K562 (cell line): Measurements from ENCODE around the gene NEU3. TPM values are rescaled to one million over a fixed set of nuclear protein-coding genes. Genes with fewer than 3 reads are reported as not detected.
A peak's percentile ranks its signal among the peaks of the same experiment; 100 is the strongest.

Experiments used
- ATAC-seq: fragments of 200-7000 bp; cut with Tn5 transposase; 3 replicates; pipeline ENCODE4 v1.9.1; 2020; ENCODE audit warnings: moderate library complexity
- BruUV-seq: library from RNA; stranded (reverse); fragments of 400-500 nt; replicated peaks from 2 replicates; lab custom pipeline; 2021; lab: Mats Ljungman, UMichigan
- CTCF ChIA-PET: fragments of 300-600 bp; formaldehyde crosslinking; extraction: SDS; loops from one replicate; lab custom pipeline; 2021; ENCODE audit warnings: low intra/inter-chr PET ratio; lab: Yijun Ruan, JAX
- POLR2A ChIA-PET: fragments of 300-600, 350-650 bp; sonication (Branson Sonifier 250); formaldehyde crosslinking; extraction: SDS; loops from one replicate; lab custom pipeline; 2021; ENCODE audit warnings: antibody characterized with exemption, inconsistent platforms; lab: Yijun Ruan, JAX
- DNase-seq, 4 experiments: peaks; one replicate each; pipeline versions ENCODE4 v3.0.0 to v3.0.0-alpha.2; 2011 to 2018; ENCODE audit warnings: low spot score in 3 of 4, mixed read lengths in 3 of 4; ENCODE audit errors: extremely low read depth in 1 of 4
- FAIRE-seq: peaks from 2 replicates; lab custom pipeline; 2011; peaks lifted over from hg19 to GRCh38; lab: Jason Lieb, UNC
- H2AFZ ChIP-seq: 2 replicates; pipeline ENCODE4 v1.6.0; 2011; ENCODE audit warnings: low read depth, low read length, control low read depth, inconsistent platforms
- H3K27ac ChIP-seq: fragments of 200-600 bp; 3 replicates; pipeline ENCODE4 v1.8.0; 2011; ENCODE audit warnings: low read depth, mild to moderate bottlenecking, control low read depth, inconsistent platforms, low read length, moderate library complexity, mixed read lengths; ENCODE audit errors: extremely low read depth
- H3K27me3 ChIP-seq, 2 experiments: fragments of 300-600 bp in 1 of 2; 2 replicates in 1 of 2; 3 replicates in 1 of 2; pipeline versions ENCODE4 v1.6.0 to v1.8.0; 2011; ENCODE audit warnings: inconsistent platforms in 2 of 2, low read length in 2 of 2, mild to moderate bottlenecking in 1 of 2, mixed read lengths in 1 of 2, moderate library complexity in 1 of 2; ENCODE audit not compliant: control insufficient read depth in 2 of 2, insufficient read depth in 2 of 2
- H3K36me3 ChIP-seq: fragments of 300-600 bp; 3 replicates; pipeline ENCODE4 v1.8.0; 2011; ENCODE audit warnings: mild to moderate bottlenecking, low read length, inconsistent platforms; ENCODE audit not compliant: control insufficient read depth, insufficient read depth
- H3K4me1 ChIP-seq, 2 experiments: fragments of 200-600 bp in 1 of 2; replicated peaks in 1 of 2; 2 replicates in 1 of 2; 3 replicates in 1 of 2; pipeline versions ENCODE4 v1.5.1 to v1.8.0; 2011; ENCODE audit warnings: inconsistent platforms in 2 of 2, low read length in 2 of 2, mild to moderate bottlenecking in 1 of 2, mixed read lengths in 1 of 2, moderate library complexity in 1 of 2; ENCODE audit not compliant: control insufficient read depth in 2 of 2, insufficient read depth in 2 of 2
- H3K4me2 ChIP-seq: 2 replicates; pipeline ENCODE4 v1.6.1; 2011; ENCODE audit warnings: low read length, control low read depth, inconsistent platforms, mixed read lengths; ENCODE audit not compliant: insufficient read depth
- H3K4me3 ChIP-seq: fragments of 200-600 bp; sonication (generic), shearing (Covaris generic); 2 replicates; pipeline ENCODE4 v1.5.1; 2016; ENCODE audit warnings: control low read depth, inconsistent platforms
- H3K79me2 ChIP-seq: fragments of 200-600 bp; 3 replicates; pipeline ENCODE4 v1.8.0; 2011; ENCODE audit warnings: low read length, inconsistent platforms; ENCODE audit not compliant: control insufficient read depth, insufficient read depth
- H3K9ac ChIP-seq, 2 experiments: 2 replicates each; pipeline versions ENCODE4 v1.6.0 to v1.6.1; 2011; ENCODE audit warnings: low read depth in 2 of 2, low read length in 2 of 2, control low read depth in 1 of 2, inconsistent platforms in 1 of 2, mild to moderate bottlenecking in 1 of 2, mixed read lengths in 1 of 2; ENCODE audit not compliant: insufficient read depth in 1 of 2
- H3K9me1 ChIP-seq: one replicate; pipeline ENCODE4 v1.6.0; 2011; ENCODE audit warnings: inconsistent platforms, mild to moderate bottlenecking, low read length, moderate library complexity; ENCODE audit not compliant: control insufficient read depth, insufficient read depth
- H3K9me3 ChIP-seq: replicated peaks from 2 replicates; pipeline ENCODE4 v1.5.1; 2011; ENCODE audit warnings: low read depth, low read length, inconsistent platforms; ENCODE audit not compliant: control insufficient read depth, insufficient read depth
- H4K20me1 ChIP-seq: replicated peaks from 2 replicates; pipeline ENCODE4 v1.6.1; 2011; ENCODE audit warnings: low read length, inconsistent platforms, mixed read lengths; ENCODE audit not compliant: control insufficient read depth, insufficient read depth
- CBFB ChIP-seq: sonication (generic); formaldehyde crosslinking; IDR thresholded peaks from 2 replicates; pipeline ENCODE4 v1.4.0; 2020; ENCODE audit warnings: mild to moderate bottlenecking, missing genetic modification reagents
- CTCF ChIP-seq, 3 experiments: IDR thresholded peaks in 2 of 3; conservative IDR thresholded peaks in 1 of 3; 2 replicates each; pipeline ENCODE4 v1.5.1; 2011 to 2012; ENCODE audit warnings: low read length in 3 of 3, mild to moderate bottlenecking in 3 of 3, control low read depth in 2 of 3, improper control_type of control experiment in 1 of 3, inconsistent platforms in 1 of 3, low read depth in 1 of 3, mixed read lengths in 1 of 3, moderate library complexity in 1 of 3; ENCODE audit not compliant: insufficient read depth in 2 of 3
- FOSL1 ChIP-seq: fragments of 200-800 bp; sonication (Bioruptor generic); conservative IDR thresholded peaks from 2 replicates; pipeline ENCODE4 v1.6.1; 2016; ENCODE audit warnings: missing genetic modification characterization, missing compliant biosample characterization
- JUND ChIP-seq, 2 experiments: IDR thresholded peaks; 2 replicates in 1 of 2; 3 replicates in 1 of 2; pipeline ENCODE4 v1.6.1; 2011; ENCODE audit warnings: borderline replicate concordance in 2 of 2, low read depth in 2 of 2, low read length in 2 of 2, improper control_type of control experiment in 1 of 2, missing biosample characterization in 1 of 2, missing genetic modification characterization in 1 of 2, missing genetic modification reagents in 1 of 2
- L3MBTL2 ChIP-seq: fragments of 450-650 bp; IDR thresholded peaks from 2 replicates; pipeline ENCODE4 v1.6.1; 2016; ENCODE audit warnings: mild to moderate bottlenecking, moderate library complexity
- MYNN ChIP-seq, 2 experiments: sonication (generic); formaldehyde crosslinking in 1 of 2; IDR thresholded peaks; 2 replicates each; pipeline versions ENCODE4 v1.5.0 to v1.6.1; 2016 to 2020; ENCODE audit warnings: antibody characterized with exemption in 1 of 2, missing genetic modification reagents in 1 of 2
- NFIC ChIP-seq: fragments of 450-650 bp; IDR thresholded peaks from 2 replicates; pipeline ENCODE4 v1.6.1; 2017; ENCODE audit warnings: mild to moderate bottlenecking, inconsistent platforms
- RAD21 ChIP-seq, 2 experiments: fragments of 250-450 bp in 1 of 2; fragments of 450-650 bp in 1 of 2; sonication (Bioruptor Pico) in 1 of 2; formaldehyde crosslinking in 1 of 2; IDR thresholded peaks in 1 of 2; conservative IDR thresholded peaks in 1 of 2; 2 replicates each; pipeline versions ENCODE4 v1.4.0 to v1.8.0; 2020 to 2022; ENCODE audit warnings: mild to moderate bottlenecking in 2 of 2, moderate library complexity in 1 of 2
- TARDBP ChIP-seq: fragments of 450-650 bp; IDR thresholded peaks from 2 replicates; pipeline ENCODE4 v1.6.1; 2016
- ZNF324 ChIP-seq: fragments of 250-450 bp; sonication (Bioruptor Pico); IDR thresholded peaks from 2 replicates; pipeline ENCODE4 v1.4.0; 2020; ENCODE audit warnings: mild to moderate bottlenecking
- ZNF449 ChIP-seq: fragments of 250-450 bp; sonication (Bioruptor Pico); IDR thresholded peaks from 2 replicates; pipeline ENCODE4 v1.8.0; 2022; ENCODE audit warnings: moderate library complexity, mild to moderate bottlenecking, inconsistent platforms
- ZNF592 ChIP-seq: fragments of 450-650 bp; IDR thresholded peaks from 2 replicates; pipeline ENCODE4 v1.6.1; 2017; ENCODE audit warnings: antibody characterized with exemption, mild to moderate bottlenecking
- ZSCAN29 ChIP-seq: fragments of 450-650 bp; IDR thresholded peaks from 2 replicates; pipeline ENCODE4 v1.6.1; 2017
- WGBS: fragments of 100-300 bp; shearing (Covaris generic); methylation state at CpG from one replicate; pipeline ENCODE4 v1.1.6; 2016; ENCODE audit warnings: low coverage, mixed read lengths; ENCODE audit not compliant: insufficient coverage; ENCODE audit errors: missing lambda C conversion rate; 5-methylcytosine and 5-hydroxymethylcytosine counted together
- in situ Hi-C: fragments of 300-500 bp; cut with MboI; formaldehyde crosslinking; loops from 4 replicates; pipeline ENCODE4 v1.15.0; 2018; ENCODE audit warnings: inconsistent platforms, mixed read lengths
- intact Hi-C: fragments of 100-400 bp; cut with micrococcal nuclease; formaldehyde crosslinking; loops from 2 replicates; pipeline ENCODE4 v1.14.2; 2022
- polyA plus RNA-seq, 8 experiments: library from polyadenylated mRNA; depleted of rRNA in 4 of 8; stranded (reverse) in 5 of 8; unstranded in 3 of 8; fragments of >200 nt; fragmentation: Nextera tagmentation in 2 of 8; fragmentation: Illumina TruSeq in 1 of 8; extraction: Ambion mirVana in 2 of 8; extraction: Trizol in 1 of 8; gene quantifications; 2 replicates each; pipeline versions ENCODE4 v1.2.1 to v1.2.3, GENCODE V29; 2011 to 2014; ENCODE audit warnings: inconsistent platforms in 1 of 8, missing spikeins in 1 of 8
- total RNA-seq, 7 experiments: library from RNA; depleted of rRNA in 6 of 7; stranded (reverse); fragments of >200 nt in 6 of 7; fragmentation: Illumina TruSeq in 2 of 7; extraction: Trizol in 2 of 7; gene quantifications; 2 replicates each; pipeline versions ENCODE4 v1.2.1 to v1.2.3, GENCODE V29; 2011 to 2021; ENCODE audit warnings: low replicate concordance in 1 of 7

NEU3 gene
- total and polyA plus RNA-seq, 9 of the 15 experiments (the other 6 are each of a cell fraction or from before 2014, with no cell fraction given) = 6.2 to 41.3 (median 31.1) TPM

- Histone ChIP-seq H3K36me3 (peaks cover 36% of the 10 kb centered on the region; the same call in 2 of the 3 replicates), H3K4me3 (no peak overlapping the region), H3K9me3 (no peaks in the 10 kb centered on the region), H3K79me2 (no peaks in the 10 kb centered on the region), H3K9ac (no peak overlapping the region), H2AFZ (no peak overlapping the region), H3K4me1 (peaks cover 0 to 24% of the 10 kb centered on the region in 2 experiments; a peak in 2 of 5 replicates), H3K9me1 (no peaks in the 10 kb centered on the region), H4K20me1 (peaks cover 3% of the 10 kb centered on the region; the same call in 1 of the 2 replicates), H3K4me2 (no peak overlapping the region), H3K27me3 (no peaks in the 10 kb centered on the region), H3K27ac (peak overlapping the region; percentile 19; the same call in 2 of the 3 replicates)
- ATAC-seq = peak; percentile 71
- BruUV-seq = no TSS peak
- in situ Hi-C loops = loop anchor here (5.0 kb wide), 1 partner anchor 1322 kb away; no protein-coding TSS in a partner anchor
- intact Hi-C loops = no loop called here
- DNase-seq = peak in 2 of 4 experiments; percentile 45 to 49
- no peak for TF ChIP-seq ZNF449 (CRISPR knock-in tag)
- 0 out of 2 replicates have a peak, but pooled peaks have one; percentile 31 for TF ChIP-seq ZNF592
- peak; percentile 67 for TF ChIP-seq FOSL1 (tag)
- TF ChIP-seq ZSCAN29 = no peak
- no peak for TF ChIP-seq MYNN (IDR thresholded peaks at IDR 0.05)
- TF ChIP-seq MYNN (CRISPR knock-in tag; IDR thresholded peaks at IDR 0.05) = no peak
- TF ChIP-seq CBFB (CRISPR knock-in tag) = no peak
- TF ChIP-seq L3MBTL2 = peak; percentile 28; the same call in 1 of the 2 replicates
- TF ChIP-seq TARDBP = no peak
- TF ChIP-seq ZNF324 (CRISPR knock-in tag) = no peak
- TF ChIP-seq JUND (IDR thresholded peaks at IDR 0.05; ENCODE audit: borderline replicate concordance, low read depth, low read length) = no peak
- 0 out of 3 replicates have a peak, but pooled peaks have one; percentile 33 for TF ChIP-seq JUND (tag; IDR thresholded peaks at IDR 0.05; ENCODE audit: borderline replicate concordance, low read depth, low read length)
- TF ChIP-seq RAD21 (CRISPR knock-in tag; conservative IDR thresholded peaks at IDR 0.05 in 1 of 2, IDR thresholded peaks at IDR 0.05 in 1 of 2) = 0 out of 4 replicates have a peak, but pooled peaks of 1 of the 2 experiments have one; percentile 8
- TF ChIP-seq NFIC = peak; percentile 39; the same call in 1 of the 2 replicates
- peak in 2 of 3 experiments; percentile 25 to 36; a peak in 2 of 6 replicates for TF ChIP-seq CTCF (IDR thresholded peaks at IDR 0.05 in 2 of 3, conservative IDR thresholded peaks at IDR 0.05 in 1 of 3; ENCODE audit: insufficient read depth in 2 of 3, low read depth in 1 of 3, low read length in 3 of 3)
- FAIRE-seq = peak; percentile 46
- 0% methylated on average over 1 of the region's 1 CpG for WGBS
- ChIA-PET POLR2A (interaction anchor here (1.4 to 1.7 kb wide), 3 partner anchors 8 to 25 kb away, joined by 3 to 9 read pairs (median 4); partner anchors contain the start of gene NEU3), CTCF (no interaction called here)
Observed at GRCh38 chr11:75014129-75014528, 25.4 kb downstream of the NEU3 start.
